Renal cortex interstitium (tissue), 11 donors: ENCODE results near the gene PRR22. TPM values are rescaled to one million over a fixed set of nuclear protein-coding genes. Genes with fewer than 3 reads are reported as not detected.
"Not testable (repeated sequence)": the region's sequence is repeated elsewhere in the genome, so short reads cannot be mapped to it uniquely, and the experiment has no call there.

ENCODE experiments used
- DNase-seq, 11 donors: peaks; one replicate each; pipeline ENCODE4 v3.0.0-alpha.2; 2013; ENCODE audit warnings: low read depth in 9 of 11, low spot score in 4 of 11; ENCODE audit errors: extremely low read depth in 1 of 11
- polyA plus RNA-seq, 3 donors: library from polyadenylated mRNA; unstranded; fragments of 120-200 nt; gene quantifications; one replicate each; pipeline ENCODE4 v1.2.1, GENCODE V29; 2013; ENCODE audit not compliant: insufficient read length in 3 of 3

Gene PRR22
- polyA plus RNA-seq, 3 donors = 2.4 to 5.0 (median 2.5) TPM

- DNase-seq = no peak
Observed at GRCh38 chr19:5775668-5776309, 8.8 kb downstream of the PRR22 start.

- no peak for DNase-seq
Observed at GRCh38 chr19:5774921-5775320, 9.6 kb downstream of the PRR22 start.

GRCh38 chr19:5773276-5773675 lies 11.3 kb downstream of the PRR22 start:
- no peak for DNase-seq

- no peak for DNase-seq
Observed at GRCh38 chr19:5772416-5772815, 12.1 kb downstream of the PRR22 start.

- no peak for DNase-seq
Observed at GRCh38 chr19:5767949-5768348, 16.6 kb downstream of the PRR22 start.

GRCh38 chr19:5765220-5765619 lies 19.3 kb downstream of the PRR22 start:
- no peak for DNase-seq

GRCh38 chr19:5762608-5763217 lies 21.8 kb downstream of the PRR22 start:
- DNase-seq = no peak

- DNase-seq = no peak
Observed at GRCh38 chr19:5753743-5754142, 30.8 kb downstream of the PRR22 start.

- no peak for DNase-seq
Observed at GRCh38 chr19:5751709-5752108, 32.8 kb downstream of the PRR22 start.

- DNase-seq = no peak
Observed at GRCh38 chr19:5749505-5749904, 35.0 kb downstream of the PRR22 start.

GRCh38 chr19:5748920-5749319 lies 35.6 kb downstream of the PRR22 start:
- not testable (repeated sequence) for DNase-seq

- not testable (repeated sequence) for DNase-seq
Observed at GRCh38 chr19:5744999-5745398, 39.5 kb downstream of the PRR22 start.

GRCh38 chr19:5743630-5744029 lies 40.9 kb downstream of the PRR22 start:
- no peak for DNase-seq

- no peak for DNase-seq
Observed at GRCh38 chr19:5742051-5742450, 42.5 kb downstream of the PRR22 start.

- no peak for DNase-seq
Observed at GRCh38 chr19:5738423-5738822, 46.1 kb downstream of the PRR22 start.

- not testable (repeated sequence) for DNase-seq
Observed at GRCh38 chr19:5733172-5733571, 51.4 kb downstream of the PRR22 start.

Other genes with a start within 250 kb of the PRR22 start
- 1 to 10 TPM in 1 of 3 donors, under 1 TPM in 2; 0.49 to 1.0 (median 0.65) TPM for gene TINCR, start 216.8 kb downstream of the PRR22 start, polyA plus RNA-seq
- 100 to 1,000 TPM in 1 of 3 donors, 10 to 100 TPM in 2; 77.7 to 108 (median 84.4) TPM for gene SAFB2, start 162.0 kb downstream of the PRR22 start, polyA plus RNA-seq
- 100 to 1,000 TPM; 152 to 176 (median 154) TPM for gene SAFB, start 161.7 kb downstream of the PRR22 start, polyA plus RNA-seq
- 10 to 100 TPM; 26.1 to 53.3 (median 45.5) TPM for gene MICOS13, start 104.2 kb downstream of the PRR22 start, polyA plus RNA-seq
- gene HSD11B1L, start 103.7 kb downstream of the PRR22 start, polyA plus RNA-seq = 10 to 100 TPM in 2 of 3 donors, 1 to 10 TPM in 1; 8.2 to 14.0 (median 12.0) TPM
- 1,000 to 10,000 TPM in 1 of 3 donors, 100 to 1,000 TPM in 2; 596 to 1,019 (median 781) TPM for gene RPL36, start 94.5 kb downstream of the PRR22 start, polyA plus RNA-seq
- 10 to 100 TPM; 44.3 to 75.0 (median 68.9) TPM for gene LONP1, start 64.6 kb downstream of the PRR22 start, polyA plus RNA-seq
- gene CATSPERD, start 64.1 kb downstream of the PRR22 start, polyA plus RNA-seq = not detected
- 10 to 100 TPM; 21.2 to 35.0 (median 31.2) TPM for gene DUS3L, start 6.4 kb upstream of the PRR22 start, polyA plus RNA-seq
- 1 to 10 TPM; 2.3 to 3.8 (median 3.6) TPM for gene NRTN, start 20.3 kb upstream of the PRR22 start, polyA plus RNA-seq
- gene FUT6, start 55.0 kb upstream of the PRR22 start, polyA plus RNA-seq = 10 to 100 TPM; 10.4 to 20.7 (median 14.1) TPM
- 1 to 10 TPM in 1 of 3 donors, under 1 TPM in 2; 0.40 to 1.9 (median 0.89) TPM for gene FUT3, start 66.7 kb upstream of the PRR22 start, polyA plus RNA-seq
- under 1 TPM in 2 of 3 donors, not detected in 1; 0.06 to 0.17 TPM for gene FUT5, start 85.8 kb upstream of the PRR22 start, polyA plus RNA-seq
- 100 to 1,000 TPM; 130 to 197 (median 179) TPM for gene NDUFA11, start 119.0 kb upstream of the PRR22 start, polyA plus RNA-seq
- gene VMAC, start 120.1 kb upstream of the PRR22 start, polyA plus RNA-seq = 10 to 100 TPM in 1 of 3 donors, 1 to 10 TPM in 2; 5.7 to 10.9 (median 5.9) TPM
- 10 to 100 TPM; 16.6 to 43.9 (median 29.6) TPM for gene CAPS, start 129.5 kb upstream of the PRR22 start, polyA plus RNA-seq
- 10 to 100 TPM; 61.7 to 66.0 (median 65.9) TPM for gene RANBP3, start 193.4 kb upstream of the PRR22 start, polyA plus RNA-seq